NB4 (cell line): Measurements from ENCODE around the gene ZNRF3.
A peak's percentile ranks its signal among the peaks of the same experiment; 100 is the strongest.
"Not testable (repeated sequence)": the region's sequence is repeated elsewhere in the genome, so short reads cannot be mapped to it uniquely, and the experiment has no call there.

Source experiments
- DNase-seq: peaks from one replicate; pipeline ENCODE4 v3.0.0; 2010; ENCODE audit warnings: low read depth
- H3K4me3 ChIP-seq: one replicate; pipeline ENCODE4 v1.5.1; 2011; ENCODE audit warnings: mild to moderate bottlenecking, low read depth, low read length, moderate library complexity
- CTCF ChIP-seq: IDR thresholded peaks from one replicate; pipeline ENCODE4 v1.5.1; 2012; ENCODE audit warnings: low read depth, low read length
- MAX ChIP-seq: IDR thresholded peaks from 2 replicates; pipeline ENCODE4 v1.6.1; 2011; ENCODE audit warnings: low read depth, low read length
- MYC ChIP-seq: IDR thresholded peaks from 2 replicates; pipeline ENCODE4 v1.6.1; 2011; ENCODE audit warnings: low read depth, low read length
- POLR2A ChIP-seq: IDR thresholded peaks from 2 replicates; pipeline ENCODE4 v1.6.1; 2011; ENCODE audit warnings: mild to moderate bottlenecking; ENCODE audit not compliant: insufficient read length; ENCODE audit errors: extremely low read depth

The ZNRF3 gene

GRCh38 chr22:28940441-28940840 is 57.1 kb downstream of the ZNRF3 start:
- H3K4me3 ChIP-seq = no peak overlapping the region
- TF ChIP-seq POLR2A = no peak
- TF ChIP-seq CTCF = no peak
- TF ChIP-seq MYC = no peak
- no peak for TF ChIP-seq MAX
- DNase-seq = no peak

- TF ChIP-seq CTCF (no peak), MYC (no peak), POLR2A (no peak), MAX (no peak)
- DNase-seq = no peak
Observed at GRCh38 chr22:28942333-28942732, 59.0 kb downstream of the ZNRF3 start.

GRCh38 chr22:28942801-28943500 is 59.6 kb downstream of the ZNRF3 start:
- H3K4me3 ChIP-seq = no peak overlapping the region
- DNase-seq = no peak
- TF ChIP-seq MYC = no peak
- no peak for TF ChIP-seq POLR2A
- no peak for TF ChIP-seq MAX

More at GRCh38 chr22:28942333-28942732, 59.0 kb downstream of the ZNRF3 start:
- no peak overlapping the region for H3K4me3 ChIP-seq

- DNase-seq = peak; percentile 58
- H3K4me3 ChIP-seq = no peak overlapping the region
- no peak for TF ChIP-seq CTCF
- no peak for TF ChIP-seq POLR2A
- no peak for TF ChIP-seq MAX
- TF ChIP-seq MYC = no peak
Observed at GRCh38 chr22:28943501-28943879, 60.1 kb downstream of the ZNRF3 start.

- TF ChIP-seq POLR2A = no peak
- TF ChIP-seq MAX = no peak
- TF ChIP-seq CTCF = no peak
- TF ChIP-seq MYC = no peak
- no peak for DNase-seq
- H3K4me3 ChIP-seq = no peak overlapping the region
Observed at GRCh38 chr22:28947125-28947524, 63.8 kb downstream of the ZNRF3 start.

- DNase-seq = no peak
Observed at GRCh38 chr22:28948424-28948823, 65.1 kb downstream of the ZNRF3 start.

GRCh38 chr22:28948860-28949551 is 65.6 kb downstream of the ZNRF3 start:
- not testable (repeated sequence) for H3K4me3 ChIP-seq, DNase-seq

More at GRCh38 chr22:28948424-28948823, 65.1 kb downstream of the ZNRF3 start:
- TF ChIP-seq MYC = no peak
- TF ChIP-seq CTCF = no peak
- TF ChIP-seq POLR2A = no peak
- no peak for TF ChIP-seq MAX
- no peak overlapping the region for H3K4me3 ChIP-seq
